PC-3 (cell line): ENCODE results near the gene SCAMP3. TPM values are rescaled to one million over a fixed set of nuclear protein-coding genes. Genes with fewer than 3 reads are reported as not detected.

Source experiments
- ATAC-seq: fragments of 200-7000 bp; cut with Tn5 transposase; 2 replicates; pipeline ENCODE4 v1.9.1; 2020; ENCODE audit warnings: mild to moderate bottlenecking, moderate library complexity
- BruUV-seq: library from RNA; stranded (reverse); fragments of 400-500 nt; replicated peaks from 2 replicates; lab custom pipeline; 2021; lab: Mats Ljungman, UMichigan
- CTCF ChIA-PET: fragments of 300-600 bp; sonication (Branson Sonifier 250); formaldehyde crosslinking; loops from one replicate; lab custom pipeline; 2022; ENCODE audit warnings: antibody characterized with exemption; lab: Charles Lee
- POLR2A ChIA-PET: fragments of 300-600 bp; sonication (Branson Sonifier 250); formaldehyde crosslinking; loops from one replicate; lab custom pipeline; 2022; ENCODE audit warnings: antibody characterized with exemption; ENCODE audit not compliant: unreplicated experiment; lab: Charles Lee
- DNase-seq: peaks from one replicate; pipeline ENCODE4 v3.0.0-alpha.2; 2015
- H2AFZ ChIP-seq: fragments of 300-600 bp; sonication (generic); 2 replicates; pipeline ENCODE4 v1.6.0; 2016; ENCODE audit warnings: antibody characterized with exemption, low read length
- H3F3A ChIP-seq: fragments of 300-600 bp; sonication (generic); one replicate; pipeline ENCODE4 v1.6.0; 2017; ENCODE audit warnings: antibody characterized with exemption, low read length, control low read depth, mild to moderate bottlenecking; ENCODE audit not compliant: unreplicated experiment
- H3K27ac ChIP-seq: fragments of 300-600 bp; sonication (generic); 2 replicates; pipeline ENCODE4 v1.5.1; 2016; ENCODE audit warnings: mild to moderate bottlenecking, low read length
- H3K27me3 ChIP-seq: fragments of 300-600 bp; sonication (generic); 2 replicates; pipeline ENCODE4 v1.6.1; 2016; ENCODE audit warnings: low read length, mixed read lengths
- H3K36me3 ChIP-seq: fragments of 300-600 bp; sonication (generic); 2 replicates; pipeline ENCODE4 v1.6.1; 2016; ENCODE audit warnings: low read depth, mixed run types, low read length, mixed read lengths
- H3K4me1 ChIP-seq: fragments of 300-600 bp; sonication (generic); 2 replicates; pipeline ENCODE4 v1.5.1; 2016; ENCODE audit warnings: low read length; ENCODE audit not compliant: insufficient read depth
- H3K4me2 ChIP-seq: fragments of 300-600 bp; sonication (generic); 2 replicates; pipeline ENCODE4 v1.6.0; 2016; ENCODE audit warnings: low read length
- H3K4me3 ChIP-seq: fragments of 300-600 bp; sonication (generic); 2 replicates; pipeline ENCODE4 v1.5.1; 2016; ENCODE audit warnings: mild to moderate bottlenecking, low read length, mixed read lengths
- H3K79me2 ChIP-seq: fragments of 300-600 bp; sonication (generic); 2 replicates; pipeline ENCODE4 v1.6.1; 2017; ENCODE audit warnings: low read length, mixed read lengths
- H3K9ac ChIP-seq: fragments of 300-600 bp; sonication (generic); 2 replicates; pipeline ENCODE4 v1.6.0; 2016; ENCODE audit warnings: mild to moderate bottlenecking, low read length
- H3K9me2 ChIP-seq: fragments of 300-600 bp; sonication (generic); replicated peaks from 2 replicates; pipeline ENCODE4 v1.6.1; 2016; ENCODE audit warnings: mixed run types, low read length, mixed read lengths
- H3K9me3 ChIP-seq: fragments of 300-600 bp; sonication (generic); 2 replicates; pipeline ENCODE4 v1.6.1; 2016; ENCODE audit warnings: low read length, mixed read lengths
- H4K20me1 ChIP-seq: fragments of 300-600 bp; sonication (generic); 2 replicates; pipeline ENCODE4 v1.6.1; 2016; ENCODE audit warnings: low read length, mixed read lengths
- EZH2 ChIP-seq: fragments of 300-600 bp; sonication (generic); IDR thresholded peaks from one replicate; pipeline ENCODE4 v1.6.1; 2017; ENCODE audit warnings: antibody characterized with exemption, mild to moderate bottlenecking, low read length; ENCODE audit not compliant: unreplicated experiment
- EZH2phosphoT487 ChIP-seq: fragments of 300-600 bp; sonication (generic); IDR thresholded peaks from 2 replicates; pipeline ENCODE4 v1.6.1; 2018; ENCODE audit warnings: mild to moderate bottlenecking, antibody characterized with exemption, low read length, borderline replicate concordance
- intact Hi-C: fragments of 100-400 bp; cut with micrococcal nuclease; formaldehyde crosslinking; loops from 2 replicates; pipeline ENCODE4 v1.9.0; 2023
- total RNA-seq: library from RNA; depleted of rRNA; stranded (reverse); fragments of >200 nt; gene quantifications from 2 replicates; pipeline ENCODE4 v1.2.3, GENCODE V29; 2014
- TF ChIP-seq, protein P1 (sequence below): fragments of 300-600 bp; sonication (generic); conservative IDR thresholded peaks from 2 replicates; pipeline ENCODE4 v1.5.1; 2017; ENCODE audit warnings: antibody characterized with exemption, low read depth, mild to moderate bottlenecking, low read length

Gene SCAMP3
- total RNA-seq, 1 experiment from 2014 or later = 219 TPM

DNA sequence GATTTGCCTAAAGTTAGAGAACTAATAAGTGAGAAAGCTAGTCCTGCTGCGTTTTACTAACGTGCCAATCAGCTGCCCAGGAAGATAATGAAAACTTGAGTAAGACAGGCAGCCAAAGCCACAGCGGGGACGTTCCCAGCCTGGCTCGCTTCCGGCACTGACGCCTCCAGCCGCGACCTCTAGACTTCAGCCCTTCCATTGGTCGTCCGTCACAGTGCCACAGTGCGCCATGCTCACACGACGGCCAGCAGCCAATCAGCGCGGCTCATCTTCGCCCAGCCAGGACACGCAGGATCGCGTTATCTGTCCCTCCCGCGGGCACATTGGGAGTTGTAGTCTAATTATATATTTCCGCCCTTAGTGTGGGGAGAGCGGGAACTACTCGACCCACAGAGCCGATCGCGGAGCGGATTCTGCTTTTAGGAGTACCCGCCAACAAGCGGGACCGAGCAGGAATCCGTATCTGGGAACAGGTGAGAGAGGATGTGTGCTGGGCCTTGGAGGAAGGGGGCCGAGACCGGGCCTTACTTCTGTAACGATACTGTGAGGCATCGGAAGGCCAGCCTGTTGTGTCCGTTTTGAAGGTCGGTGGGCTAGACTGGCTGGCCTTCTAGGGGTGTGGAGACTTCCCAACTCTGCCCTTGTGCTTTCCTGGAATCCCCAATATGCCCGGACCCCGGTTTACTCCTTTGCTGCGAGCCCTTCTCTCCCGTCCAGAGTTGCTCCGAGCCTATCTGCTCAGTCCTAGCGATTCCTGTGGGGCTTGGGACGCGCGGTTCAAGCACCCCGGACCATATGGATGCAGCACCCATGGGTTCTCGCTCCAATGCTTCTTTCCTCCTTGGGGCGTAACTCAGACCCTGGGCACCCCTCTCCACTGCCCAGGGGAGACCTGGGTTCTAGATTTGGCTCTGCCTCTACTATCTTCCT is 46.6 kb upstream of the SCAMP3 start, which contains the start of gene FDPS:
Gene FDPS (plus strand): TSS at position 374 of the 930 bp plus-strand sequence. CDS start 924 bp downstream, outside the sequence.
- POLR2A ChIA-PET = interaction anchor here (0.6 kb wide), 1 partner anchor 101 kb away, joined by 7 read pairs; no protein-coding TSS in a partner anchor
- BruUV-seq = TSS peak; percentile 93
- H3K4me1 ChIP-seq = peaks cover 17% of the 10 kb centered on the region; the same call in 1 of the 2 replicates

DNA sequence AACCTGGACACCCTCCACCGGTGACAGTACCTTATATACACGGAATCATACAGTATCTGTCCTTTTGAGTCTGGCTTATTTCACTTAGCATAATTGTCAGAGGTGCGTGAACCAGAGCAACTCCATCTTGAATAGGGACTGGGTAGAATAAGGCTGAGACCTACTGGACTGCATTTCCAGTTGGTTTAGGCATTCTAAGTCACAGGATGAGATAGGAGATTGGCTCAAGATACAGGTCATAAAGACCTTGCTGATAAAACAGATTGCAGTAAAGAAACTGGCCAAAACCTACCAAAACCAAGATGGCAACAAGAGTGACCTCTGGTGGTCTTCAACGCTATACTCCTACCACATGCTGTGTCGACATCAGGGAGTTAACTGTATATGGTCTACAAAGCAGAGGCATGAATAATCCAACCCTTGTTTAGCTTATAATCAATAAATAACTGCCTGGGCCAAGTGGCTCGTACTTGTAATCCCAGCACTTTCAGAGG is 45.1 kb upstream of the SCAMP3 start:
- Histone ChIP-seq H2AFZ (no peak overlapping the region), H3K9me3 (no peaks in the 10 kb centered on the region), H3K36me3 (peaks cover 16% of the 10 kb centered on the region), H3K4me2 (no peak overlapping the region), H3K9ac (no peak overlapping the region), H3K4me1 (peaks cover 17% of the 10 kb centered on the region; the same call in 1 of the 2 replicates), H3K9me2 (no peaks in the 10 kb centered on the region), H3K27ac (no peak overlapping the region), H3K27me3 (no peaks in the 10 kb centered on the region), H4K20me1 (no peaks in the 10 kb centered on the region), H3K4me3 (no peak overlapping the region), H3F3A (no peaks in the 10 kb centered on the region), H3K79me2 (peaks cover 35% of the 10 kb centered on the region)
- no peak for TF ChIP-seq EZH2phosphoT487
- no peak for TF ChIP-seq EZH2
- TF ChIP-seq, protein P1, sequence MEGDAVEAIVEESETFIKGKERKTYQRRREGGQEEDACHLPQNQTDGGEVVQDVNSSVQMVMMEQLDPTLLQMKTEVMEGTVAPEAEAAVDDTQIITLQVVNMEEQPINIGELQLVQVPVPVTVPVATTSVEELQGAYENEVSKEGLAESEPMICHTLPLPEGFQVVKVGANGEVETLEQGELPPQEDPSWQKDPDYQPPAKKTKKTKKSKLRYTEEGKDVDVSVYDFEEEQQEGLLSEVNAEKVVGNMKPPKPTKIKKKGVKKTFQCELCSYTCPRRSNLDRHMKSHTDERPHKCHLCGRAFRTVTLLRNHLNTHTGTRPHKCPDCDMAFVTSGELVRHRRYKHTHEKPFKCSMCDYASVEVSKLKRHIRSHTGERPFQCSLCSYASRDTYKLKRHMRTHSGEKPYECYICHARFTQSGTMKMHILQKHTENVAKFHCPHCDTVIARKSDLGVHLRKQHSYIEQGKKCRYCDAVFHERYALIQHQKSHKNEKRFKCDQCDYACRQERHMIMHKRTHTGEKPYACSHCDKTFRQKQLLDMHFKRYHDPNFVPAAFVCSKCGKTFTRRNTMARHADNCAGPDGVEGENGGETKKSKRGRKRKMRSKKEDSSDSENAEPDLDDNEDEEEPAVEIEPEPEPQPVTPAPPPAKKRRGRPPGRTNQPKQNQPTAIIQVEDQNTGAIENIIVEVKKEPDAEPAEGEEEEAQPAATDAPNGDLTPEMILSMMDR = peak; percentile 45
- intact Hi-C loops = no loop called here
- ChIA-PET POLR2A (no interaction called here), CTCF (no interaction called here)
- BruUV-seq = no TSS peak
- DNase-seq (peak; percentile 46), ATAC-seq (no peak)

More for the DNA sequence above, 46.6 kb upstream of the SCAMP3 start, which contains the start of gene FDPS:
- H4K20me1 ChIP-seq = no peaks in the 10 kb centered on the region
- TF ChIP-seq, protein P1 = no peak
- TF ChIP-seq EZH2phosphoT487 (no peak), EZH2 (no peak)
- H3K36me3 ChIP-seq = peaks cover 24% of the 10 kb centered on the region
- DNase-seq (peak; percentile 100), ATAC-seq (peak; percentile 97)
- H3K4me2 ChIP-seq = peak within 1 kb of the TSS; percentile 93
- intact Hi-C loops = loop anchor here (1.0 to 2.0 kb wide), 3 partner anchors 15 to 64 kb away; partner anchors contain the start of gene HCN3
- no peaks in the 10 kb centered on the region for H3K9me2 ChIP-seq
- H3K27ac ChIP-seq = peak within 1 kb of the TSS; percentile 85
- peaks cover 43% of the 10 kb centered on the region for H3K79me2 ChIP-seq
- CTCF ChIA-PET = no interaction called here
- peak within 1 kb of the TSS; percentile 92 for H3K4me3 ChIP-seq
- no peaks in the 10 kb centered on the region for H3K27me3 ChIP-seq
- no peaks in the 10 kb centered on the region for H3K9me3 ChIP-seq
- H3K9ac ChIP-seq = peak within 1 kb of the TSS; percentile 96
- H2AFZ ChIP-seq = peak within 1 kb of the TSS; percentile 81
- H3F3A ChIP-seq = no peaks in the 10 kb centered on the region
